HG03097 (cell line): ENCODE data around the gene AGXT.

ENCODE experiments used
- ATAC-seq: cut with Tn5 transposase; IDR thresholded peaks from one replicate; pipeline ENCODE4 v1.9.1; 2021; ENCODE audit not compliant: unreplicated experiment, low FRiP score

AGXT gene

DNA sequence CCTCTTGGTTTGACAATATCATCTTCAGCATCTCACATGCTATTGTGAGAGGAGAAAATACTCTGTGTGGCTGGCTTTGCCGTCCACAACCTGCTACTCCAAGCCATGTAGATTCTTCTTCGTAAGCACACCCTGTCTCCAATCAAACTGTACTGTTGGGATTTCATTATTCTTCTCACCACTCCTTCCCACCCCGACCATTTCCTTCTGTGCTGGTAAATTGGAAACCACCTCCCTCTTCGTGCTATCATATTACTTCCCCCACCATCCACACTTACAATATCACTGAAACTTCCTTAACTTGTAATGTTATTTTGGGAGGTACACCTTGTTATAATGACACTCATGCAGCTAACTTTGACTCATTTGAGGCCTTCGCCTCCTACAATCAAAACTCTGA lies 3.2 kb upstream of the AGXT start:
- ATAC-seq = no peak

- no peak for ATAC-seq
These were observed 708 bp downstream of the AGXT start for GRCh38 chr2:240869109-240869955.

DNA sequence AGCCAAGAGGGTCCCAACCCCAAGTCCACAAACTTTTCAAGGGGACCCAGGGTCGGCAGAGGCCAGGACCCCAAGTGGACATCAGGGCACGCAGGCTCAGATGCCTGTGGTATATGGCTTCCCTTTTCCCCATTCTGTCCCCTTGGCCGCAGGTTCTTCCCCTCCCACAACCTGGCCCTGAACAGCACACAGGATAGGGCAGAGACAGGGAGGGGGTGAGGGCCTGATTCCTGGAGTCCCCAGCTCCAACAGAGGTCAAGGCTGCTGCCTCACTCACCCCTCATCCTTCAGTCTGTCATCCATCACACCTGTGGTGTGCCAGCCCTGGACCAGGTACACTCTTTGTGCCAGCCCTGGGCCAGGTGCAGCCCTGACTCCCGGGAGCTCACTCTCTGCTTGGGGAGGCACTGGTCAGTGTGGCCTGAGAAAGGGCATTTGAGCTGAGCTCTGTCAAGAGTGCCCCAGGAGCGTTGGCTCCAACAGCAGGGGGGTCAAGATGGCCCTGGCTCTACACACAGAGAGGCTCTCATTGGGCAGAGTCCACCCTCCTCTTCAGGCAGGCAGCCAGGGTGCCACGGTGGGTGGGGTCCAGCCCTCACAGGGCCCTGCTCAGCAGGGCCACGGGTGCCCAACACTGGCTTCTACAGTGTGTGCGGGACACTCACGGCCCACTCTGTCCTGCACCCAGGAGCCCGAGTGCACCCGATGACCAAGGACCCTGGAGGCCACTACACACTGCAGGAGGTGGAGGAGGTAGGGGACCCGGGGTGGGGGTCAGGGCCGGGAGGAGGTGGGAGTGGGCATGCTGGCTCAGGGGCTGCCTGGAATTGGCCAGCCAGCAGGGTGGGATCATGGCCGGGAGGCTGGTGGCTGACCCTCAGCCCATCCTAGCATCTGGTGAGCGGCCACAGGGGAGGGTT lies 1.6 kb downstream of the AGXT start:
- no peak for ATAC-seq

DNA sequence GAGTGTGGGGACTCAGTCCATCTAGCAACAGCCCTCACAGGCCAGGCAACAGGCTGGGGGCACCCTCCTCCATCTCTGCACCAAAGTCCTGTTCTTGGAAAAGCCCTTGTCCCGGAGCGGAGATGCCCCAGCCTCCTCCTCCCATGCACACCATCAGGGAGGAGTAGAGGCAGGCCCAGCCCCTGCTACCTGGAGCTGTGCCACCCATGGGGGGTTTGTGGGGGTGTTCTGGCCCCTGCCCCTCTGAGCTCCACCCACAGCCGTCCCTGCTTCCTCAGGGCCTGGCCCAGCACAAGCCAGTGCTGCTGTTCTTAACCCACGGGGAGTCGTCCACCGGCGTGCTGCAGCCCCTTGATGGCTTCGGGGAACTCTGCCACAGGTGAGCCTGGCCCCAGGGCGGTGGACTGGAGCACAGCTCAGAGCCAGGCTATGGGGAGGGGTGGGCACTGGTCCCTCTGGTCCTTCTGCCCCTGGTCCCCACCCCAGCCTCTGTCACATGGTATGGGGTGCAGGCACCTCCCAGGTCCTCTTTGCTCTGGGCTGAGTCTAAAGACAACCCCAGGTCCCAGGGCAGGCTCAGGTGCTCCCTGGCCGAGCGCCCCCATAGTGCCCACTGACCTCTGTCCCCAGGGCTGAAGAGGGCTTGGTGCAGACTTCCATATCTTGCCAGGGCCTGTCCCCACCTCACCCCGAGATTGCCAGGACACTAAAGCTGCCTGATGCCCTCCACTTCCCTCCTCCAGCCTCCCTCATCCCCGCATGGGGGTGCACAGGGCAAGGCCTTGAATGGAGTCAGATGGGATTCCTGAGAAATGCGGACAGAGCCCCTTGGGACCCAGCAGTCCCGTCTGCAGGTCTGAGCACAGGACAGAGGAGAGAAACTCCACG lies 2.7 kb downstream of the AGXT start:
- no peak for ATAC-seq

GRCh38 chr2:240872317-240873097 lies 3.9 kb downstream of the AGXT start:
- ATAC-seq = no peak

- ATAC-seq = no peak
These were observed 4.6 kb downstream of the AGXT start for GRCh38 chr2:240873098-240873788.

DNA sequence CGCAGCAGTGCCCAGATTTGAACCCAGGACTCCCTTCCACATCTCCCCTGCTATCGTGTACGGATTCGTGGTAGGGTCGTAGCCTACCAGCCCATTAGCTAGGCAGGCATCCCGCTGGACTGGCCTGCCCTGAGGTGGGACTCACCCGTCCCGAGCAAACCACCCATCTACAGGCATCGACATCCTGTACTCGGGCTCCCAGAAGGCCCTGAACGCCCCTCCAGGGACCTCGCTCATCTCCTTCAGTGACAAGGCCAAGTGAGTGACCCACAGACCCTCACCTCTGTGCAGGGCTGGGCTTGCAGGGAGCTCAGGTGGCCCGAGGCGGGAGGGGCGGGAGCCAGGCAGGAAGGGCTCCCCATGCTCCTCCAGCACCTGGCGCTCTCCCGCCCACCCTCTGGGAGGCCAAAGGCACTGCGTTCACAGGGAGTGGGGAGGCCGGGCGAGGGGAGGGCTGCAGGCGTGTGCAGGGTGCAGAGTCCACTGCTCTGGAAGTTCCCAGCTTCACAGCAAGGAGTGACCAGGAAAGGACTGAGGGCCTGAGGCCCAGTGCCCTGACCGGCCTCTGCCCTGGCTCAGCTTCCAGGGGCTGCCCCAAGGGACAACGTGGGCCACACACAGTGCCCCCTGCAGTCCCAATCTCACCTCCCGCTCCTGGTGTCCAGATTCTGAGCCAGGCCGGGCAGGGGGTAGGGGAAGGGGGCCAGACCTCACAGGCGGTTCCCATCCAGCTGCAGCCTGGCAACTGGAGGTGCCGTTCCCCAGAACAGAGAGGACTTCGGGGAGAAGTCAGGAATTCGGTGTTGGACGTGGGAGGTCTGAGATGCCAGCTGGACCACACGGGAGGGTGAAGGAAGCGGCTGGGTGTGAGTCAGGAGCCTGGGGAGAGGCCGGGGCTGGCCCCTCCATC lies 5.4 kb downstream of the AGXT start:
- no peak for ATAC-seq

GRCh38 chr2:240874715-240875227 lies 6.1 kb downstream of the AGXT start:
- no peak for ATAC-seq

DNA sequence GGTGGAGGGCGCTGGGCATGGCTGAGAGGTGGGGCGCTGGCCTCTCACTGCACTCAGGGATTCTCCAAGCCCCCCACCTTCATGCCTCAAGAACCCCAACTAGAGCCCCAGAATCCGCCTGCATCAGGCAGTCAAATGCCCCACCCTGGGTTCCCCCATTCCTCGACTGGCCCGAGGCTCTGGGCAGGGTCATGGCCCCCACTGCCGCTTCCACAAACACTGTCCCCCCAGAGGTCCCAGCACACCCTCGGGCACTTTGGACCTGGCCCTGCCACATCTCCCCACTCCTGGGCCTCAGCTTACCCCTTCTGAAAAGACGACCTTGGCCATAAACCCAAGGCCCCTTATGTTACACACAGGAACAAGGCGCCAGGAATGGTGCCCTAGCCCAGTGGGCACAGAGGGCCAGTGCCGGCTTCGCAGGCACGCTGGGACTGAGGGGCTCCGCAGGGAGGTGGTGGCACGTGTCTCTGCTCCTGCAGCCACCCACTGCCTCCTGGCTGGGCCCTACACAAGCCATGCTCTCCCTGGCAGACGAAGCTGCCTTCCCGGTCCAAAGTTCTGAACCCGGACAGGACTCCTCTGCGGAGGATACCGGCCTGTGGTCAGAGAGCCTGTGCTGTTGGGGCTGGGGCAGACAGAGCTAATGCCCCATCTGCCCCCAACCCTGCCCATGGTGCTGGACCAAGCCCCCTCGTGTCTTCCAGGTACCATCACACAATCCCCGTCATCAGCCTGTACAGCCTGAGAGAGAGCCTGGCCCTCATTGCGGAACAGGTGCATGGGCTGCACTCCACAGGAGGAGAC lies 6.8 kb downstream of the AGXT start:
- ATAC-seq = no peak

GRCh38 chr2:240876035-240876474 lies 7.4 kb downstream of the AGXT start:
- no peak for ATAC-seq

- ATAC-seq = no peak
These were observed 8.0 kb downstream of the AGXT start for GRCh38 chr2:240876475-240877251.

GRCh38 chr2:240877460-240878340 lies 9.1 kb downstream of the AGXT start:
- no peak for ATAC-seq

GRCh38 chr2:240878341-240878936 lies 9.8 kb downstream of the AGXT start:
- no peak for ATAC-seq

- ATAC-seq = no peak
These were observed 10.5 kb downstream of the AGXT start for GRCh38 chr2:240879105-240879504.

GRCh38 chr2:240881913-240882312 lies 13.3 kb downstream of the AGXT start:
- no peak for ATAC-seq
